Natural killer cell treated with Interleukin-12 subunit alpha and Interleukin-12 subunit beta and Interleukin-15 and Interleukin-18, amount 100 ng/mL, for 72 hours (primary cell): ENCODE data around the gene TEX35. TPM values are rescaled to one million over a fixed set of nuclear protein-coding genes. Genes with fewer than 3 reads are reported as not detected.
"Not testable (repeated sequence)": the region's sequence is repeated elsewhere in the genome, so short reads cannot be mapped to it uniquely, and the experiment has no call there.

Source experiments
- ATAC-seq, 2 donors: fragments of 150-1000 bp; cut with Tn5 transposase in 1 of 2; sonication (Bioruptor Pico), chemical (Tn5 transposase) in 1 of 2; 2 replicates each; pipeline ENCODE4 v1.10.0; 2021
- DNase-seq: peaks from one replicate; pipeline ENCODE4 v3.0.0; 2022; ENCODE audit warnings: low spot score
- H3K27ac Mint-ChIP-seq, 2 donors: 1 replicate in 1 of 2; 2 replicates in 1 of 2; pipeline ENCODE4 v1.8.0; 2022; ENCODE audit warnings: mixed read lengths in 2 of 2, mild to moderate bottlenecking in 1 of 2, moderate library complexity in 1 of 2
- H3K27me3 Mint-ChIP-seq, 2 donors: 1 replicate in 1 of 2; 2 replicates in 1 of 2; pipeline ENCODE4 v1.8.0; 2022; ENCODE audit warnings: mixed read lengths in 2 of 2
- H3K36me3 Mint-ChIP-seq: one replicate; pipeline ENCODE4 v1.8.0; 2022; ENCODE audit warnings: mixed read lengths
- H3K4me1 Mint-ChIP-seq, 2 donors: 1 replicate in 1 of 2; 2 replicates in 1 of 2; pipeline ENCODE4 v1.8.0; 2022; ENCODE audit warnings: low read depth in 2 of 2, mixed read lengths in 2 of 2, mild to moderate bottlenecking in 1 of 2
- H3K4me3 Mint-ChIP-seq: one replicate; pipeline ENCODE4 v1.8.0; 2022; ENCODE audit warnings: mixed read lengths
- H3K9me3 Mint-ChIP-seq: 2 replicates; pipeline ENCODE4 v1.8.0; 2022; ENCODE audit warnings: mixed read lengths
- total RNA-seq, 2 donors: library from RNA; stranded (reverse); gene quantifications; one replicate each; pipeline ENCODE4 v1.2.3, GENCODE V29; 2022

TEX35 gene
- total RNA-seq, 2 donors from 2014 or later: not detected

DNA sequence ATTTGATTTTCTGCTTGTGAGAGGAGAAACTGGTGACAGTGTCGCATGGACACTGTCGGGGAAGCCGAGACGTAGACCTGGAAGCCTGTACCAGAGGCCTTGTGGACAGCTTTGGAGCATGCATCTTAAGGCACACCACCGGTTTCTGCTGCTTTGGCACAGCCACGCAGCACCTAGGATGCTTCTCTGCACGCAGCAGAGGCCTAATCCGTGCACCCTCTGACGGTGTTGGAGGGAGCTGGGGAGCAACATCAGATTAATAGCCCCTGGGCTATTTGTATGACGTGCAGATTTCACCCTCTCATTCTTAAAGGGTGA, 30.3 kb downstream of the TEX35 start:
- Mint-ChIP-seq H3K27ac (peak overlapping the region in 1 of 2 donors; percentile 68), H3K4me3 (peak overlapping the region; percentile 90), H3K27me3 (no peaks in the 10 kb centered on the region), H3K9me3 (no peaks in the 10 kb centered on the region), H3K36me3 (no peaks in the 10 kb centered on the region), H3K4me1 (peaks cover 0 to 2% of the 10 kb centered on the region in 2 donors)
- DNase-seq (no peak), ATAC-seq (no peak)

DNA sequence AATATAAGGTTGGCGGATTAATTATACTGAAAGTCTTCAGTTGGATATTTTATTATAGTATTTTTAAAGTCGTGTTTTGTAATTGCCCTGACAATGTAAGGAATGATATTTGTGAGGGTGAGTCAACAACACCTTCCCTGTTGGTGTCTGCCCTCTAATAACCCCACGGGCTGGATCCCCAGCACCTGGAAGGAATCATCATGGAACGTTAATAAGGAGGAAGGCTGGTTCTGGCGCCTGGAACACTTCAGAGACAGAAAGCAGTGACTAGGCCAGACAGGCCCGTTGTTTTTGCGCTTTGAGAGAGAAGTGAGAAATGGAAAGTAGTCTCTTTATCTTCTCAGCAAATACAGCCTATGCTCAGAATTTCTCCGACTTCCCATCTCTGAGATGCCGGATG, 31.6 kb downstream of the TEX35 start:
- ATAC-seq (no peak), DNase-seq (no peak)
- no peak overlapping the region for H3K27ac Mint-ChIP-seq
- H3K4me1 Mint-ChIP-seq: peaks cover 0 to 2% of the 10 kb centered on the region in 2 donors
- no peaks in the 10 kb centered on the region for H3K36me3 Mint-ChIP-seq
- no peak overlapping the region for H3K4me3 Mint-ChIP-seq
- no peaks in the 10 kb centered on the region for H3K27me3 Mint-ChIP-seq
- no peaks in the 10 kb centered on the region for H3K9me3 Mint-ChIP-seq

DNA sequence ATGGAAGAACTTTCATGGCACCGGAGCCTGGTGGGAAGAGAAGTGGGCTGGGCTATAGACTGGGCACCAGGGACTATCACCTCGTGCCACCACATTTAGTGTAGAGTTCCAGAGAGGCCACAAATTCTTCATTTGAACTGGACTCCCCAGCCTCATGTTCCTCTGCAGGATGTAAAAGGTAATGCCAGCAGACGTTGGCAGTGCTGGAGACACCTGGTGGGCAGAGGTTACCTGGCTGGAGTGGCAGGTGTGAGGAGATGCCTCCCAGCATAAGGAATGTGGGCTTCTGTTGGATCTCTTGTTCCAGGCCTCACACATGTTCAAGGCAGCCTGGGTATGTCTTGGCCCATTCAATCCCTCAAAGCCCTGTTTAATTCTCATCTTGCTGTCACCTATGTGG, 35.2 kb downstream of the TEX35 start:
- no peak for ATAC-seq
- Mint-ChIP-seq H3K27ac (no peak overlapping the region), H3K27me3 (no peaks in the 10 kb centered on the region), H3K4me3 (no peak overlapping the region), H3K36me3 (no peaks in the 10 kb centered on the region), H3K9me3 (no peaks in the 10 kb centered on the region), H3K4me1 (peaks cover 0 to 2% of the 10 kb centered on the region in 2 donors)
- no peak for DNase-seq

DNA sequence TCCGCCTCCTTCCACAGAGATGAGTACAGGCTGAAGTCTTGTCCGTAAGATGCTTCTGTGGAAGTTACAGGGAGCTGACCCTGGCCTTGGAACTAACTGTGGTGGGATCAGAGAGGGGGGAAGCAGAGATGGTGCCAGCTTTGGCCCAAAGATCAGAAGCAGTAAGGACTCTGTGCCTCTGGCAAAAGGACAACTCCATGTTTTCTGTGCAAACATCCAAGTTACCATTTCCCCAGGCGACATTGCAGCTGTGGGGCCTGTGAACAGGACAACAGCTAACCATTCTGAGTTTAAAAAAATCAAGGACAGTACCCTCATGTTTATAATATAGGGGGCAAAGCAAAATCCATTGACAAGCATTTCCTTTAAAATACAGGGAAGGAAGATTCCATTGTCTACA, 38.4 kb downstream of the TEX35 start:
- Mint-ChIP-seq H3K27me3 (no peaks in the 10 kb centered on the region), H3K4me1 (no peaks in the 10 kb centered on the region), H3K27ac (no peak overlapping the region), H3K36me3 (peaks cover 5% of the 10 kb centered on the region), H3K4me3 (no peak overlapping the region), H3K9me3 (no peaks in the 10 kb centered on the region)
- DNase-seq (no peak), ATAC-seq (no peak)

DNA sequence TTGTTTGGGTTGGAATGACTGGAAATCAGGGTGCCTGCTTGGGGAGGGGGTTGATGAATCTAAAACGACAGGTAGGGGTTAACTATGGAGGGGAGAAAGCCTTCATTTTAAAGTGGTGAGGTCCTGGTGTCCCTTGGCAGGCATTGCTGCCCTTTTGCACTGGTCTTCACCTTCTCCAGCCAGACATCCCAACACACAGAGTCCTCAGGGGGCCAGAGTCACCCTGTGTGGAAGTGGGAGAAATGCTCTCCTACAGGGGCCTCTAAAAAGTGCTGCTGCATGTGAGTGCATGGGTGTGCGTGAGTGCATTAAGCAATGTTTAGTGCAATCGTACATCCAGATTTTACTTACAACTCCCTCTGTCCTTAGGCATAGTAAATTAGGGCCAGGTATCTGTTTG, 39.0 kb downstream of the TEX35 start:
- Mint-ChIP-seq H3K27ac (no peak overlapping the region), H3K36me3 (peaks cover 5% of the 10 kb centered on the region), H3K27me3 (no peaks in the 10 kb centered on the region), H3K4me3 (no peak overlapping the region), H3K4me1 (no peaks in the 10 kb centered on the region), H3K9me3 (no peaks in the 10 kb centered on the region)
- no peak for DNase-seq
- no peak for ATAC-seq

DNA sequence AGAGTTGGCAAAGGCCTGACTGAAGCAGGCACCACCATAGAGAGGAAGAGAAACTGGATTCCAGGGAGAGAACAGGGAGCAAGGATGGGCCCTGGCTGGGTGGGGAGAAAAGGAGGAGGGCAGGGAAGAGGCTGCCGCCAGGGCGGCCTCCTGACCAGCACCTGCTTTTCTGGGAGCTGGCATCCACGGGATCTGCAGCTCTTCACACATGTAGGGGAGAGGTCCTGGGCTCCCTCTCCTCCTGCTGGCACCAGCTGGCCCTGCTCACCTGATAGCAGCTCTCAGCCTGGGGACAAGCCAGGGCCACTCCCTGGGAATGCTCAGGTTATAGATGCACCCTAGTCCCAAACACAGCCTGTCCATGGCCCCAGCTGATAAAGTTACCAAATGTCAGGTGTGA, 39.9 kb downstream of the TEX35 start:
- no peak for DNase-seq
- H3K27ac Mint-ChIP-seq: no peak overlapping the region
- no peak for ATAC-seq
- H3K36me3 Mint-ChIP-seq: peaks cover 5% of the 10 kb centered on the region
- H3K4me3 Mint-ChIP-seq: no peak overlapping the region
- no peaks in the 10 kb centered on the region for H3K27me3 Mint-ChIP-seq
- H3K9me3 Mint-ChIP-seq: no peaks in the 10 kb centered on the region
- H3K4me1 Mint-ChIP-seq: no peaks in the 10 kb centered on the region

DNA sequence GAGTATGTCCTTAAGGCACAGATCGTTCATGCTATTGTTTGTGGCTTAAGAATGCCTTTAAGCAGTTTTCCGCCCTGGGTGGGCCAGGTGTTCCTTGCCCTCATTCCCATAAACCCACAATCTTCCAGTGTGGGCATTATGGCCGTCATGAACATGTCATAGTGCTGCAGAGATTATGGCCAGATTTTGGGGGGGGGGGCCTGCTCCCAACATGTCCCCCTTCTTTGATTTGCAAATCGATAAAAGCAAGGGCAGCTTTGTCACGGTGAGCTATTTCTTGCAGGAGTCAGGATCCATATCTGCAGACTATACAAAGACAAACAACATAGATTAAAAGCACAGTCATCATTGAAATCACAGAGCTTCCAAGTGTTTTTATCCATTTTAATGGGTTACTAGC, 41.4 kb downstream of the TEX35 start:
- not testable (repeated sequence) for H3K27me3 Mint-ChIP-seq, H3K27ac Mint-ChIP-seq, DNase-seq, H3K36me3 Mint-ChIP-seq, H3K9me3 Mint-ChIP-seq, H3K4me3 Mint-ChIP-seq, ATAC-seq, H3K4me1 Mint-ChIP-seq

DNA sequence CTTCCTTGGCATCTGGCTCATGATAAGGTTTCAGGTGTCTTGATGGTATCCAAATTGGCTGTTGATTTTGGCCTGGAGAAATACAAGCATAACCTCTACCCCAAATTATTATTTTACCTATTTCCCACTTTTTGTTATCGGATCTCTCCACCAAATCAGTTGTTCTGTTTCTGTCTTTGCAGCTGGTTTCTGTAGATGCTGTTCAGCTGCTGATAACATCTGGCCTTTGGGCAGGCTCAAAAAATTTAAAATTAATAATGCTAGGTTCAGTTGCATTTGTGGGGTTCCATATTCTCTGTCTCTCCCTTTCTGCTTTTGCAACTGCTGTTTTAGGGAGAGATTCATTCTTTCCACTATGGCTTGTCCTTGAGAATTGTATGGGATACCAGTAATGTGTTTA, 42.7 kb downstream of the TEX35 start:
- H3K36me3 Mint-ChIP-seq, H3K9me3 Mint-ChIP-seq, DNase-seq, H3K4me3 Mint-ChIP-seq, H3K4me1 Mint-ChIP-seq, H3K27ac Mint-ChIP-seq, ATAC-seq, H3K27me3 Mint-ChIP-seq: not testable (repeated sequence)

DNA sequence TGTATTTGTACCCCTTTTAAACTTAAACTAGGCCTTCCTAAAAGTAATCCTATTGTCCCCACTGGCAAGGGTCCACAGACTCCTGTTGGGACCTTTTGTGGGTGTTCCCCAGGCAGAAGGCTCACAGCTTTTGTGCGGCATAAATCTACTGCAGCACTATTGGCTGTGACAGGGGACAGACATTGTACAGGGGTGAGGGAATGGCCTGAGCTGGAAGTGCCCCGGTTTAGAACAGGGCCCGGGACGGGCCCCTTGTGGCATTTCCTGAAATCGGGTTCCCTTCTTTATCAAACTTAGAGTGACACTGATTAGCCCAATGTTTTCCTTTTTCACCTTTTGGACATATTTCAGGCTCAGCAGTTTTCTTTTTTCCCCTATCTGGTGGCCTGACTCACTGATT, 45.9 kb downstream of the TEX35 start:
- ATAC-seq, H3K4me3 Mint-ChIP-seq, H3K27me3 Mint-ChIP-seq, H3K9me3 Mint-ChIP-seq, DNase-seq, H3K4me1 Mint-ChIP-seq, H3K27ac Mint-ChIP-seq, H3K36me3 Mint-ChIP-seq: not testable (repeated sequence)

DNA sequence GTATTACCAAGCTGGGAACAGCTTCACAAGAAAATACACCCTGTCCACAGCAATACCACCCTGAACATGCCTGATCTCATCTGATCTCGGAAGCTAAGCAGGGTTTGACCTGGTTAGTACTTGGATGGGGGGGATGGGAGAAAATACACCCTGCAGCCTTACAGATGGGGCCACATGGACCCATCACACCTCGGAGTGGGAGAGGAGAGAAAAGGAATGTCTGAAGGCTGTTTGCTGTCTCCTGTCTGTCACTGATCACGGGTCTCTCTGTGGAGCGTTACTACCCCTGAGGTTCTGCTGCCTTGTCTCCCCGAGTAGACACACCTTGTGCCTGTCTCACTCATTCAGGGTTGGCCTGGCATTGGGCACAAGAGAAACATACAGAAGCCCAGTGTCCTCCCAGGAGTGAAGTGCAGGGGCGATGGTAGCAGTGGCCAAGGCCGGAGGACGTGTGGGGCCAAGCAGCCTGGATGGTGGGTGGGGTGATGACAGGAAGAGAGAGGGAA, 48.0 kb downstream of the TEX35 start:
- H3K27me3 Mint-ChIP-seq: no peaks in the 10 kb centered on the region
- ATAC-seq (no peak), DNase-seq (no peak)
- H3K9me3 Mint-ChIP-seq: no peaks in the 10 kb centered on the region
- H3K4me3 Mint-ChIP-seq: no peak overlapping the region
- no peaks in the 10 kb centered on the region for H3K36me3 Mint-ChIP-seq
- H3K4me1 Mint-ChIP-seq: peaks cover 0 to 16% of the 10 kb centered on the region in 2 donors
- peak overlapping the region in 1 of 2 donors; percentile 65 for H3K27ac Mint-ChIP-seq

DNA sequence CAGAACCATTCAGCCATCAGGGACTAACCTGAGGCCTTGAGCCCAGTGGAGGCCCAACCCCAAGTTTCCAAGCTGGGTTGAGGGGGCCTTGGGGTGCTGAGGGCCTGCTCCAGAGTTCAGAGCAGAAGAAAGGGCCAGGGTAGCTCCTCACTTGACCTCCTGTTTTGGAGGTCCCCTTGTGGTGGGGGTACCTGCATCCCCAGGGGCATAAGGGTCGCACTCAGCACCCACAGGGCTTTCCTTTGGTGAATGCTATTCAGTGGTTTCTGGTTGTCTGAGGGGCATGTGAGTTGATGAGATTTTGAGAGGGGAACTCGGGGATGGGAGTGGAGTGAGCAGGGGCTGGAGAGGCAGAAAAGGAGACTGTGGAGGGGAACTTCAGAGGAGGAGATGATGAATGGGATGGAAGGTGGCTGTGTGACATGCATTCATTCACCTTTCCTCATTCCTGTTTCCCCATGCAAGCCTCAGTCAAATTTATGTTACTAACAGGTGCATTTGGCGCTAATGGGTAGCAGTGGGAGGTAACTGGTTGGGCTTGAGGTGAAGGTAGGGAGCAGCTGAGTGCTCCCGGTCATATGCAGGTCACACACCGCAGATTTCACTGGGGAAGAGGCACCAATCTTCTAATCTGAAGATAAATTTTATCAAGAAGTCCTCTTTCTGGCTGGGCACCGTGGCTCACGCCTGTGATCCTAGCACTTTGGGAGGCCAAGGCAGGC, 50.4 kb downstream of the TEX35 start:
- H3K4me1 Mint-ChIP-seq: peaks cover 0 to 19% of the 10 kb centered on the region in 2 donors
- no peak overlapping the region for H3K4me3 Mint-ChIP-seq
- H3K36me3 Mint-ChIP-seq: no peaks in the 10 kb centered on the region

DNA sequence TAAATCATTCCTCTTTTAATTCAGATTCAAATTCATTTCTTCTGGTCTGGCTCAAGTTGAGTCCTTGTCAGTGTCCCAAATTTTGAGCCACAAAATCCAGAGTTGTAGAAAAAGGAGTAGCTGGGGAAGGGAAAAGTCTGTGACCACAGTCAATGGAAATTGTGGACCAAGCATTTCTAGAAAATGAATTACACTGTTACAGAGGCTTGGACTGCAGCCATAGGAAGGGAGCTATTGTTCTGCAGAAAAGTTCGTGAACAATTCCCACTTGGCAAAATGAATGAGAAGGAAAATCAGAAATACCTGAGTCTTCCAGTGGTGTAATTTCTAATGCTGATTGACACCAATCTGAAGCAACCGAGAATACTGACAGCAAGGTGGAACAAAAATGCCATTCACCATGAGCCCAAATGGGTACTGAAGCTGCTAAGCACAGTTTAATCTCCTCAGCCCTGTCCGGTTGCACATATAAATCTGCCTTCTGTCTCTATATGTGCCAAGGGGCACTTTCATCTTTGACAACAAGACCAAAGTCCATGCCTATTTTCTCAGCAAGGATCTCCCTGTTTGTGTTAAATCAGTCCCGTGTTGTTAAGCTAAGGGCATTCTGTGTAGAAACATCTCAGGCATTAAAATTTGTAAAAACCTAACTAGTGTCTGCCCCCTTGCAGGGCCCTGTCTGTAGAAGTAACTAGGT, 51.3 kb downstream of the TEX35 start:
- Mint-ChIP-seq H3K27ac (peak overlapping the region in 1 of 2 donors; percentile 25), H3K4me3 (no peak overlapping the region), H3K36me3 (no peaks in the 10 kb centered on the region), H3K27me3 (no peaks in the 10 kb centered on the region), H3K4me1 (peaks cover 0 to 19% of the 10 kb centered on the region in 2 donors), H3K9me3 (no peaks in the 10 kb centered on the region)
- DNase-seq (no peak), ATAC-seq (no peak)

More for the DNA sequence above, 50.4 kb downstream of the TEX35 start:
- Mint-ChIP-seq H3K9me3 (no peaks in the 10 kb centered on the region), H3K27ac (no peak overlapping the region), H3K27me3 (no peaks in the 10 kb centered on the region)
- ATAC-seq (no peak), DNase-seq (no peak)

DNA sequence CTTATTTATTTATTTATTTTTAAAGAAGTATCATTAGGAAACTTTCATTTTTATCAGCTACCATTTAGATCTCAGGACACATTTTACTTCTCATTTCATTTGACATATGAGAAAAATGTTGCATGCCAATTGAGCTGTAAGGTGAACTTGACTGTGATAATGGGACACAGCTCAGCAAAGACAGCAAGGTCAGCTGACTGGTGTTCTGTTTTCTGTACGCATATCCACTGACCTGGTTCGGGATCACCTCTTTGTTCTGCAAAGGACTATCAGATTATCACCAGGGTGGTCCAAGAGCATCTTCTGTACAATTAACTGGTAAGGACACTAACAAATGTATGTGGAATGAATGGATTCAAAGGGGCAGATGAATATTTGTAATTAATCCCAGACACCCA, 51.9 kb downstream of the TEX35 start:
- Mint-ChIP-seq H3K36me3 (no peaks in the 10 kb centered on the region), H3K27me3 (no peaks in the 10 kb centered on the region), H3K9me3 (no peaks in the 10 kb centered on the region), H3K4me1 (peaks cover 0 to 19% of the 10 kb centered on the region in 2 donors), H3K27ac (peak overlapping the region in 1 of 2 donors; percentile 25), H3K4me3 (no peak overlapping the region)
- no peak for DNase-seq
- ATAC-seq: no peak

DNA sequence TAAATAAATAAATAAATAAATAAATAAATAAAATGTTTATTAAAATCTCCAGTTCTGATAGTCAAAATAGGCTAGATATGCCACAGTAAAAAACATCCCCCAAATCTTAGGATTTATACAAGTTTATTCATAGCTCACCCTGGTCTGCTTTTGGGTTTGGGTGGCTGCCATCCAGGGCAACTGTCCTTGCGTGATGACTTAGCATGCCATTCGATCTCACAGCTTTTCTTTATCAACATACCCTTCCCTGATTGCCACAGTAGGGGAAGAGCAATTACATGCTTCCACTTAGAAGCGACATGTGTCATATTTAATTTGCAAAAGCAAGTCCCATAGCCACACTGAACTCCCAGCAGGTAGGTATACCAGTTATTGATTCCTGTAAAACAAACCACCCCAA, 52.7 kb downstream of the TEX35 start:
- peak overlapping the region in 1 of 2 donors; percentile 74 for H3K27ac Mint-ChIP-seq
- H3K4me3 Mint-ChIP-seq: no peak overlapping the region
- H3K4me1 Mint-ChIP-seq: peaks cover 0 to 18% of the 10 kb centered on the region in 2 donors
- no peaks in the 10 kb centered on the region for H3K27me3 Mint-ChIP-seq
- no peaks in the 10 kb centered on the region for H3K9me3 Mint-ChIP-seq
- H3K36me3 Mint-ChIP-seq: no peaks in the 10 kb centered on the region
- DNase-seq (no peak), ATAC-seq (no peak)
